GM12873 (cell line): ENCODE results near the gene TEX30.

Experiments used
- CTCF ChIP-seq: IDR thresholded peaks from 2 replicates; pipeline ENCODE4 v1.5.1; 2012; ENCODE audit warnings: low read depth, mild to moderate bottlenecking, moderate library complexity, low read length, control low read depth; ENCODE audit not compliant: insufficient read depth; ENCODE audit errors: missing control alignments

TEX30 gene

GRCh38 chr13:102773441-102774213 is at the start of gene TEX30:
TSS of gene TEX30 (minus strand) at chr13:102773786. CDS start at chr13:102770026, 3,760 bp downstream.
- no peak for TF ChIP-seq CTCF

GRCh38 chr13:102817907-102818306 is 44.3 kb upstream of the TEX30 start:
- TF ChIP-seq CTCF: no peak

GRCh38 chr13:102817241-102817640 is 43.7 kb upstream of the TEX30 start:
- TF ChIP-seq CTCF: no peak

- TF ChIP-seq CTCF: no peak
These were observed 43.1 kb upstream of the TEX30 start for GRCh38 chr13:102816708-102817107.

- TF ChIP-seq CTCF: no peak
These were observed 42.2 kb upstream of the TEX30 start for GRCh38 chr13:102815788-102816187.

GRCh38 chr13:102814793-102815192 is 41.2 kb upstream of the TEX30 start:
- no peak for TF ChIP-seq CTCF

GRCh38 chr13:102814025-102814607 is 40.5 kb upstream of the TEX30 start:
- TF ChIP-seq CTCF: no peak
